EL (cell line): Measurements from ENCODE around the gene CELF2.

Experiments
- DNase-seq: peaks from one replicate; pipeline ENCODE4 v3.0.0-alpha.2; 2016

The CELF2 gene

DNA sequence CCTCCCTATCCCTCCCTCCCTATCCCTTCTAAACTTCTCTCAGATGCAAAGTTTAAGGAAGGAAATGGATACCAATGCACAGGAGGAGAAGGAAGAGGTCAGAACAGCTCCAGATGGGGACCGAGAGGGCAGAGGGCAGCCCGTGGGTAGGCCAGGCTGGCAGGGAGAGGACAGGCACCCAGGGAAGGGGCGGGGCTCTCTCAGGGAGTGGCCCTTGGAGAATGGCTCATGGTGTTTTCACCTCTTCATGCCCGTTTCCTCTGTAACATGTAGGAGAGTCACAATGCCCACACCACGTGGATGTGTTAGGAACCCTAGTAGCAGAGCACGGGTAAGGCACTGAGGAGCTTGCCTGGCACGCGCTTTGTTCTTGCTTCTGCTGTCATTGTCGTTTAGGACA is 264.5 kb downstream of the CELF2 start:
- no peak for DNase-seq

DNA sequence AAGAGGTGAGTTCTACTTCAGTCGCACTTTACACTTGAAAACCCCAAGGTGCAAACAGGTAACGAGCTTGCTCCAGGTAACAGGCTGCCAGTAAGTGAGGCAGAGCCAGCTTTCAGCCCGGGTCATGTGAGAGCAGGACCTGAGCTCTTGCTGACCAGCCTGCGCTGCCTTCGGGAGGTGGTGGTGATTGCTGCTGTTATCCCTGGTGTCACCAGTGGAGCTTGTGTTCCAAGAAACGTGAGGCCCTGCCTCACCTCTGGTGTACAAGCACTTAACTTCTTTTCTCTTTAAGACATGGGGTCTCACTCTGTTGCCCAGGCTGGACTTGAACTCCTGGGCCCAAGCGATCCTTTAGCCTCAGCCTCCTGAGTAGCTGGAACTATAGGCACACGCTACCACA is 265.0 kb downstream of the CELF2 start:
- DNase-seq = no peak

DNA sequence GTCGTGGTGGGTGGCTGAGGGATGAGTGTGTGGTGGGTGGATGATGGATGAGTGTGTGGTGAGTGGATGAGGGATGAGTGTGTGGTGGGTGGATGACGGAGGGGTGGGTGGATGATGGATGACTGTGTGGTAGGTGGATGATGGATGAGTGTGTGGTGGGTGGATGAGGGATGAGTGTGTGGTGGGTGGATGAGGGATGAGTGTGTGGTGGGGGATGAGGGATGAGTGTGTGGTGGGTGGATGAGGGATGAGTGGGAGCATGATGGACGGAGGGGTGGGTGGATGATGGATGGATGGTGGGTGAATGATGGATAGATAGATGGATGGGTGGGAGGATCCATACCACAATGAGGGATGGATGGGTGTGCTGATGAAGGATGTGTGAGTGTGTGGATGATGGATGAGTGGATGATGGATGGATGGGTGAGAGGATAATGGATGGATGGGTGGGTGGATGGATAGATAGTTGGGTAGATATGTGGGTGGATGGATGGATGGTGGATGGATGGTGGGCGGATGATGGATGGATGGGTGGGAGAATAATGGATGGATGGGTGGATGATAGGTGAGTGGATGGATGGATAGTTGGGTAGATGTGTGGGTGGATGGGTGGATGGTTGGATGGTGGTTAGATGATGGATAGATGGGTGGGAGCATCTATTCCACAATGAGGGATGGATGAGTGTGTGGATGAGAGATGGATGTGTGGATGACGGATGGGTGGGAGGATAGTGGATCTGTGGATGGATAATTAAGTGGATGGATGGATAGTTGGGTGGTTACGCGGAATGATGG is 266.8 kb downstream of the CELF2 start:
- DNase-seq = no peak

DNA sequence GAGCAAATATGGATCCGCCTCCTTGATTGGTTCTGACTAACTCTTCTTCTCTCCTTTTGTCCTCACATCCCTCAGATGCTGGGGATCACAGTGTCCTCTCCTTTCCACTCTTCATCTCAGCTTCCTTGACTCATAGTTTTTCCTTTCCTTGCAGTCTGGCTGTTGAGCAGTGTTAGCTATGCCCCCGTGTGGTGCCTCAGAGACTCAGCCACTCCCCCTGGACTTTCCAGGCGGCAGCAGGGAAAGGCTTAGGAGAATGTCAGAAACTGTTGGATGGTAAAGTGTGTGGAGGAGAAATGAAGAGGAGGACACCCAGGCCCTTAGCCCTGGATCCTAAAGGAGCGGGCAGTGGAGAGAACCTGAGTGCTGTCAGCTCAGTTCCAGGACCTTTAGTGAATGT is 267.5 kb downstream of the CELF2 start:
- no peak for DNase-seq

DNA sequence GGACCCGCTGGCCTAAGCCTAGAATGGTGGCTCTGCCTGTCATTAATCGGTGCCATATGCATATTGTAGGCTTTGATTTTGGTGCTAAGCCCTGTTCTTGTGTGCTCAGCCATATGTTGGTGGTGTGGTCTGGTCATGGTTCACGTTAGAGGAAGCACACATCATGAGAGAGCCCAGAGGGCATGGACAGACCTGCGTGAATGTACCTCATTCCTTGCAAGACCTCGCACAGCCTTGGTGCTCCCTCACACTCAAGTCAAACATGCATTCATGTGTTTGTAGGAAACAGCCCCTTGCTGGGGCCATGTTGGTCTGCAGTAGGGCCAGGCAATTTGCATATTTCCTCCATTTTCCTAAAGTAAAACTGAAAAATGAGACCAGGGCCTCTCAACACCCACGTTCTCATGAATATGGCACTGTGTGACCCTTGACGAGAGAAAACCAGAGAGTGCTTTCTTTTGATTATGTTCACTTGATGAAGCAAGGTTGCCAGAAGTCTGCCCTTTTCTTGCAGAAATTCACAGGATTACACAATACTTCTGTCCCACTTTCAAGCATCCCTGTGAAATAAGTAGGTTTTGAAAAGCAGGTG is 268.7 kb downstream of the CELF2 start:
- DNase-seq = no peak

DNA sequence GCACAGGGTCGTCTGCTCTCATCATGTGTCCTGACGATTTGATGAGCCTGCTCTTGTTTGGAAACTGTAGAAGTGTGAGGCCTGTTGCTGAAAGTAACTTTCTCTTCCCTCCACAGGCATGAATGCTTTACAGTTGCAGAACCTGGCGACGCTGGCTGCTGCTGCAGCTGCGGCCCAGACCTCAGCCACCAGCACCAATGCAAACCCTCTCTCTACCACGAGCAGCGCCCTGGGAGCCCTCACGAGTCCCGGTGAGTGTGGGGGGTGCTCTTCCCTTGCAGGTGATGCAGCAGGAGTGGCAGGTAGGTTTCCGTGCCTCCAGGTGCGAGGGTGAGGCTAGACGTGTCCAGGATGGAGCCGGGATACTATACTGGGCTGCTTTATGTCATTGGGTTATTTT is 270.6 kb downstream of the CELF2 start:
- no peak for DNase-seq

DNA sequence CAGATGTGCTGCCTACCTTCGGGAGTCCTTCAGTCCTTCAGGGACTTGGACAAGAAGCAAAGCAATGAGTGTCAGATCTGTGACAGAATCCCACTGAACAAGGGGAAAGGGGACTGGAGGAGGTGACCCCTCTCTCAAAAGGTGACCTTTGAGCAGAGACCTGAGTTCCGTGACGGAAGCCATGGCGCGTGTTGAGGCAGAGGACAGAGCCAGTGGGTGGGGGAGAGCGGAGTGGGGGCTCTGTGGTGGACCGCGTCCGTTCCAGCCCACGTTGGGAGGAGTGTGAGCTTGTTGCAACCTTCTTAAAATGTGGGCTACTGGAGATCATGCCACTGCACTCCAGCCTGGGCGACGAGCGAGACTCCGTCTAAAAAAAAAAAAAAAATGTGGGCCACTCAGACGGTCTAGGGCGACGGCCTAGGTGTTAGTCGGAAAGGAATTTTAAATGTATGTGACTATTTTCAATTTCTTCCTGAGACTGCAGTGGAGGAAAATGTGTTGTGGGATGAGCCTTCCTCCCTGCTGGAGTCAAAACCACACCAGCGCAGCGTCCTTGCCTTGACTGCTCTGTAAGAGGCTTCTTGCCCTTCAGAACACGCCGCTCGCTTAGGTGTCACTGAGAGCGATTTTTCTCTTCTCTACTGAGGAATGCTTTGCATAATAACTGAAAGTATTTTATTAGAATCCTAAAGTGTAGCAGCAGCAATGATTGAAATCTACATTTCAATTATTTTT is 272.7 kb downstream of the CELF2 start:
- no peak for DNase-seq

DNA sequence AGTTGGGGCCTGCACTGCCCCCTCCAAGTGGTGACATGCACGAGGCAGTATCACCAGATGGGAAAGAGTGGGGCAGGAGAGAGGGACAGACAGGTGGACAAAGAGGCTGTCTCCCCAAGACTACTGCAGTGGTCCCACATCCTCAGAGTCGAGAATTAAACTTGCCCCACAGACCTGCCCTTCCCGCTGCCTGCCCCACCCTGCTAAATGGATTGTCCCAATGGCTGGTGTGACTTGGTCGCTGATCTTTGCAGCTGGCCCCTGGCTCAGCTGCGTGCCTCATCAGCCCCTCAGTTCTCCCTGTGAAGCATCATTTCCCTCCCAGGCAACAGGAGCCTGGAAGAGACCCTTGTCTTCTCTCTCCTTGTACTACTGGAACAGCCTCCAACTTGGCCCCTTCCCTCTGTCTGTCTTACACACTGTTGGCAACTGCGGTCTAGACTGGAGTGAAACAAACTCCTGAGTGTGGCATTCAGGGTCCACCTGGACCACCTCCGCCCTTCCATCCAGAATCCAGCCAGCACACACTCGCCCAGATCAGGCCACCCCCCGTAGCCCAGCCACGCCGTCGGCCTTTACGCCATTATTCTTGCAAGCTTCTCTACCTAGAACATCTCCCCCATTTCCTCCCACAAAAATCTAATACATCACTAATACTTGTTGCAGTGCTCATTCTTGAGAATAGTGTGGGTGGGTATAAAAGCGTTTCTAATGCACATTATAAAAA is 275.1 kb downstream of the CELF2 start:
- DNase-seq = no peak

DNA sequence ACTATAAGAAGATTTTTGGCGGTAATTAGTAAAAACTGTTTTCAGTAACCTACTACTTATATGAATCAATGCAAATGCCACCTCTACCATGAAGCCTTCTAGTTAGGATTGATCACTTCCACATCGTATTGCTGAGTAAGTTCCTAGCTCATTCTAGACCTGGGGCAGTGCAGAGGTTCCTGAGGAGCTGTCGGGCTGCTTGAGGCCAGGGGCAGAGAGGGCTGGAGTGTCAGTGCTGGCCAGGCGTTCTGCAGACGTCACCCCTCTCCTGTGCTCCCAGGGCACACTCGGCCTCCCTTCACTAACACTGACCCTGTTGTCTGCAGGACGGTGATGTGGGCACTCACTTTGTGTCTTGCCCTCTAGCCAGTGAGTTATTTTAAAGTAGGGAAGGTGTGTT is 275.7 kb downstream of the CELF2 start:
- DNase-seq = no peak

DNA sequence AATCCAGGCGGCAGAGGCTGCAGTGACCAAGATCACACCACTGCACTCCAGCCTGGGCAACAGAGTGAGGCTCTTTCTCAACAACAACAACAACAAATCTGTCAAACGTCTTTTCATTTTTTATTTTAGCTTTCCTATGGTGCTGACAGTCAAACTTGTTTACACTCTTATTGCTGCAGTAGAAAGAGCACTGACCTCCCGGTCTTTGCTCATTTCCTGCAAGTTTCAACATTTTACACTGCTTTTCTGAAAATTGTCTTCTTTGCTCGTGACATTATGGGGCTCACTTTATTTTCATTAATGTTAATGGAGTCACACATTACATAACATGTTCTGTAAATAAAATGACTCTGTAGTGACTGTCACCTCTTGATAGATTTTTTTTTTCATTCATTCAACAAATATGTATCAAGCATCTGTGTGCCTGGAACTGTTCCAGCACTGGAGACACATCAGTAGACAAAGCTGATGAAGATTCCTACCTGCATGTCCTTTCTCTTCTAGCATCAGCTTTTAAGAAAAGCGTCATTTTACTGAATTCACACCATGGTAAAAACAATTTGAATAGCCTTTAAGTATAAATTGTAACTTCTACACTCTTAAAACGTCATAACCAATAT is 277.3 kb downstream of the CELF2 start:
- no peak for DNase-seq

DNA sequence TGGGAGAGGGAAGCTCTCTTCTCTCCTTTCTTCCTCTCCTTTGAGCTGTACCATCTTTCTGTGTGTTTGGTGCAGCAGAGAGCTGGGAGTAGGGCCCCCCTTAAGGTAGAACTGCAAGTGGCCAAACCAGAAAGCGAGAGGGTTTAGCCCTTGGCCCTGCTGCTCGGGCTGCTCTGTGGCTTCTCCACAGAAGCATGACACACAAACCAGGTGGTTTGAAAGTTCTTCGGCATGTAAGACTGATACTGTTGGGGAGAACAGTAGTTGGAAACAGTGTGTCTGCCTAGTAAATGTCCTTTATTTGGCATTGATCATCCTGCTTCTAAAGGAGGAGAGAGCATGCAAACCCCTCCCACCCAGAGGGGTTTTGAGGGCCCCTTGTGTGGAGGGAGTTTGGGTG is 277.8 kb downstream of the CELF2 start:
- DNase-seq = no peak

DNA sequence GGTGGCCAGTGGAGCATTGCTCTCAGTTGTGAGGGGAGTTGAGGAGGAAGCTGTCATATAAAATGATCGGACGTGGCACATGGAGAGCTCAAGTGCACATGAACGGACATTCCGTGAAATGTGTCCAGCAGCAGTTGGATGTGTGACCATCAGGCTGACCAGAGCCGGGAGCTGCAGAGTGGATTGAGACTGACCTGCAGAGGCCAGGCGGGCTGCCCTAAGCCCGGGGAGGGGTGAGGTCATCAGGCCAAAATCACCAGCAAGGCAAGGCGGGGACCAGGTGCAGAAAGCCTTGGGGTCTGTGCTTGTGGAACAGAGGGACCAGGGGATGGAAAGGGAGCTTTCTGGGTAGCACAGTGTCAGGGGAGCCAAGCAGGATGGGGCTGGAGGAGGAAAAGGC is 279.5 kb downstream of the CELF2 start:
- no peak for DNase-seq

DNA sequence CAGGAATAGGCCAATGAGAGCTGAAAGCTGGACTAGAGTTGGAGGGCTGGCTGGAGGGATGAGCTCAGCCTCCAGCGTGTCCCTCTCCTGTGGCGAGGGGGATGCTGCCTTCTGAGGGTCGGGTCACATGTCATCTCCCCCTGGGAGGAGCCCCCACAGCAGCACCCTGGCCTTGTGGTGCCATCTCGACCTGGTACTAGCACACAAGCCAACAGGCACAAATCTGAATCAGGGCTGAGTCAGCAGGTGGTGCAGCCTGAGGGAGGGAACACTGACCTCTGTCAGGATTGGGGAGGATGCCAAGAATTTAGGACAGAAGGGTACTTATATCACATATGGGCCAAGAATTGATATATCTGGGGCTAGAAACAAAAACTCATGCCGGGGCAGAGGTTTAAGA is 280.4 kb downstream of the CELF2 start:
- peak; percentile 16 for DNase-seq

DNA sequence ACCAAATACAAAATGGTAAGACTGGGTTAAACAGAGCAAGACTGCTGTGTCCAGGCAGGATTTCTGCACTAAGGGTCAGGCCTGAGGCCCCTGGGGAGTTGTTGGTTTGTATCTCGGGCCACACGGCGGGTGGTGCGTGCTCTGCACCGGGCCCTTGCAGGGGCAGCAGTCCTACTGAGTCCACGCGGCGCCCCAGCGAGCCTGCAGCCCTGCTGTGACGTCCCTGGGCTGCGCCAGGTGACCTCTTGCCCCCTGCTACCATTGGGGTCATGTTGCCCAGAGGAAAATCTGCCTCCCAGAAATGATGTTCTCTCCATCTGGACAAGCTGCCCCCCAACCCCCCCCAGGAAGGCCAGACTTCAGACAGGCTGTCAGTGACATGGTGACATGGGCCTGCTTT is 281.5 kb downstream of the CELF2 start:
- no peak for DNase-seq

DNA sequence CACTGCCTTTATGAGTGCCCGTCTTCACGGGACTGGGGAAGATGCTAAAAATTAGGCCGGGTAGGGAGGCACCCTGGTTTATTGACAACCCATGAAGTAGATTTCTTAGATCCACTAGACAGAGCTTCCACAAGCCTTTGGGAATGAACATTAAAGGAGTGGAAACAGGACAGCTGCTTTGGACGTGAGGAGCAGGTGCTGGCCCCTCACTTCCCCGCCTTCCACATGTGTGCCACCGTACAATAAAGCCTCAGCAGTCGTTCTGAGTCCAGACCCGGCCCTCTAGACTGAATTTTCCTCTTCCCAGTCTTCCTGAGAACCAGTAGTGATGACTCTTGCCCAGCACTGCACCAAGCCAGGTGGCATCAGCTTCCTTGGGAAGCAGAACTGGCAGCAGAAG is 282.4 kb downstream of the CELF2 start:
- DNase-seq = no peak

DNA sequence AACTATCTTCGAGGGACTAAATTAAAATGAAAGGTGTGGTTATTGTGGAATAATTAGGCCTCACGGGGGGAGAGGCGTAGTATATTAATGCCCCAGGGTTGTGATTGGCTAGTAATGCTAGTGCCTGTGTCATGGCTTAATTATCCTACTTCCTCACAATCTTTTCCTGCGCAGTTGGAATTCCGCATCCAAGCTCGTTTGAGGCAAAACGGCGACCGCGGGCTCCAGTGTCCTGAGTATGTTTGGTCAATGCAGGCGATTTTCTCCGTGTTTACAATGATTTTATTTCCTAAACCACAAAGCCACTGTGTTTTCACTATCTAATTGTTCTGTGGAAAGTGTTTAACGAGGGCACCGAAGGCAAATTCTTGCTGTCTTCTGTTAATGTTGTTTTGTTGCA is 282.9 kb downstream of the CELF2 start:
- no peak for DNase-seq

DNA sequence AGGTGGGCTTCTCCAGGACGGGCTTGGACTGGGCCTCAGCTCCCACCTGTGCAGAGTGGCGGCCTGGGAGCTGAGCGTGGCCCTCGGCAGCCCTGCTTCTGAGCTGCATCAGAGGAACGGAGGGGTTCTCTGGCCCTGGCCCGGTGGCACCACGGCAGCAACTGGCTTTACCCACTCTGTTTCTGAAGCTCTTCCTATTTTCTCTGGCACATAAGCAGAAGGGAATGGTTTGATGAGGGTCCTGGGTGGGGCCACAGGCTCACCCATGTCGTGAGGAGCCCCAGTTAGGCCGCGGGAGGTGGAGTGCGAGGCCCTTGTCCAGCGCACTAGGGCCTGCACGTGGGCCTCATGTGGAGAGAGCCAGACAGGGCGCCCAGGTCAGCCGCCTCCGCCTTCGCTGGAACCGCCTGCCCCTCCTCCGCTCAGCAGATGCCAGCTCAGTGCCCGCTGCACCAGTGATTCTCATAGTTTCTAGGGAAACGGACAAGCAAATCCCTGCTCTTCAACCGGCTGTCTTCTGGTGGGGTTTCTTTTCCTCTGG is 284.0 kb downstream of the CELF2 start:
- DNase-seq = no peak

DNA sequence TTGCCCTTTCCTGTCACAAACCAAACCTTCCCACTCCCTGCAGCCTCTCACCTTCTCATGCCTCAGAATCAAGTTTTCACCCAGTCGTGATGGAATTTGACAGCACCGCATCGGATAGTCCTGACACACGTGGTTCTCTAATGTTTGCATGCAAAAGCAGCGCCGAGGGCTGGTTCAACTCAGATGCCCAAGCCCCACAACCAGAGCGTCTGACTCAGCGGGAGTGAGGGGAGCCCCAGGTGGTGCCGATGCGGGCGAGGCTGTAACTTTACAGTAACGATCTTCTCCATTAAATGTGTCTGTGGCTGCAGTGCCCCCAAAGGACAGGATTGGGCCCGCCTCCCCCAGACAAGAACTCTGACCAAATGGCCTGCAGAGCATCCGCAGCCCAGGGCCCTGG is 284.5 kb downstream of the CELF2 start:
- no peak for DNase-seq

DNA sequence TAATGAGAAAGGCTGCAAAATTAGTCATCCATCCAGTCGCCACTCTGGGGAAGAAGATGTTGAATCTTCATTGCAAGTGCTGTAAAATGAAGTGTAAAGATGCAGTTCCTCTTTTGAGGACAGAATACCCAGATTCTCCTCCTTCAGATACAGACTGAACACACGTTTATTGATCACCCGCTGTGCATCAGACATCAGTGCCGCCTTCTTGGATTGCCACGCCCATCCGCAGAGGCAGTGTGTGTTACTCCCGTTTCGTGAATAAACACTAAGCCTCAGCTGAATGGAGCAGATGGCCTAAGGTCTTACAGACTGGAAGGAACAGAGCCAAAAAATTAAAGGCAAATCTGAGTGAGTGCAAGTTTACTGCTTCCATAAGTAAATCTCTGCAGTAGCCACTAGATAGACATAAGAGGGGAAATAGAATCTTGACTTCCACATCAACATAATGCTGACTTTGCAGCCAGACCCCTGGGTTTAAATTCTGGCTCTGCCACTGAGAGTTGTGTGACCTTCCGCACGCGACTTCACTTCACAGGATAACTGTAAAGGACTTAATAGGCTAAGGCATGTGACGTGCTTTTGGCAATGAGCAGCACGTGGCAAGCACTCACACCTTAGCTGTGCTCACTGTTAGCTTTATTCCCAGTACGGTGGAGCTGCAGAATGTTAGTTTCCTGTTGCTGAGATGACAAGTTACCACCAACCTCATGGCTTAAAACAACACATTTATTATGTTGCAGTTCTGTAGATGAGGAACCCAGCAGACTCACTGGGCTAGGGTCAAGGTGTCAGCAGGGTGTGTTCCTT is 285.9 kb downstream of the CELF2 start:
- no peak for DNase-seq

DNA sequence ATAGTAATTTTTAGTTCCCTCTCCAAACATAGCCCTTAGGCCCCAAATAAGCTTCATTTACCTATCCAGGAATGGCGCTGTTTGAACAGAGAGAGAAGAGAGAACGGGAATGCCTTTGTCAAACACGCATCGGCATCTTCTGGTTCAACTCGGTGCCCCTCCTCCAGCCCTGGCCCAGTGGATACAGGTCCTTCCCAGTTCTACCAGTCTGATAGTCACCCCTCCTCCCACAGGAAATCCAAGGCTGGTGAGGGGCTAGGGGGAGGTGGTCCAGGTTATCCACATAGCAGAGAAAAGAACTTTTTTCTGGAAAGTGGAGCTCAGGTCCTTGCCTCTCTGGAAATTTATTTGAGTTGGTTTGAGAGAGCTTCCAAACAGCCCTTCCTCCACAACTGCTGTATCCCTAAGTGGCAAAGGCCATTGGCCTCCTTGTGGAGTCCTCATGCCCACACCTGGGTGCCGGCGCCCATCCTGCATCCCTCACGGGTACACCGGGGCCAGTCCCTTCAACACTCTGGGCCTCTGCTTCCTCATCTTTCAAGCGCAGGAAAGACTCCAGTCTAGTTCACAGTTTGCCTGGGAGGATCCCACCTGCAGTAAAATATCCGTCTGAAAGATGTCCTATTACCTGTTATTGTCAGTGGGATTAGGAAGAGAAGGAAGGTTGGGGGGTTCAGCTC is 287.4 kb downstream of the CELF2 start:
- no peak for DNase-seq
